ENCODE data around the gene ABCC11.

GRCh38 chr16:48276102-48276501 is 28.8 kb upstream of the ABCC11 start:
- TF ChIP-seq POLR2A (IDR thresholded peaks at IDR 0.05) (no peak), EP300 (IDR thresholded peaks at IDR 0.05) (no peak)
- TF ChIP-seq, protein P1, sequence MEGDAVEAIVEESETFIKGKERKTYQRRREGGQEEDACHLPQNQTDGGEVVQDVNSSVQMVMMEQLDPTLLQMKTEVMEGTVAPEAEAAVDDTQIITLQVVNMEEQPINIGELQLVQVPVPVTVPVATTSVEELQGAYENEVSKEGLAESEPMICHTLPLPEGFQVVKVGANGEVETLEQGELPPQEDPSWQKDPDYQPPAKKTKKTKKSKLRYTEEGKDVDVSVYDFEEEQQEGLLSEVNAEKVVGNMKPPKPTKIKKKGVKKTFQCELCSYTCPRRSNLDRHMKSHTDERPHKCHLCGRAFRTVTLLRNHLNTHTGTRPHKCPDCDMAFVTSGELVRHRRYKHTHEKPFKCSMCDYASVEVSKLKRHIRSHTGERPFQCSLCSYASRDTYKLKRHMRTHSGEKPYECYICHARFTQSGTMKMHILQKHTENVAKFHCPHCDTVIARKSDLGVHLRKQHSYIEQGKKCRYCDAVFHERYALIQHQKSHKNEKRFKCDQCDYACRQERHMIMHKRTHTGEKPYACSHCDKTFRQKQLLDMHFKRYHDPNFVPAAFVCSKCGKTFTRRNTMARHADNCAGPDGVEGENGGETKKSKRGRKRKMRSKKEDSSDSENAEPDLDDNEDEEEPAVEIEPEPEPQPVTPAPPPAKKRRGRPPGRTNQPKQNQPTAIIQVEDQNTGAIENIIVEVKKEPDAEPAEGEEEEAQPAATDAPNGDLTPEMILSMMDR (IDR thresholded peaks at IDR 0.05), result no peak
